Measurements from ENCODE around the gene LRAT.

Gene LRAT

GRCh38 chr4:154714339-154715040 lies 29.3 kb upstream of the LRAT start:
- H3K27ac ChIP-seq (ENCODE audit: low read depth, low read length) = no peak overlapping the region
- H3K4me3 ChIP-seq (ENCODE audit: low read depth, low read length) = no peak overlapping the region
- no peak overlapping the region for H3K9ac ChIP-seq (ENCODE audit: low read length)
- H2BK120ac ChIP-seq (ENCODE audit: insufficient read depth, low read length, poor library complexity) = no peak overlapping the region
- no peak overlapping the region for H4K8ac ChIP-seq (ENCODE audit: low read depth, low read length)
- no peaks in the 10 kb centered on the region for H3K9me3 ChIP-seq (ENCODE audit: insufficient read depth, low read depth, low read length)
- no peak overlapping the region for H3K18ac ChIP-seq (ENCODE audit: low read length)
- no peak for DNase-seq
- no peaks in the 10 kb centered on the region for H3K79me2 ChIP-seq (ENCODE audit: control insufficient read depth, insufficient read depth, low read length, poor library complexity)
- H2AK5ac ChIP-seq (ENCODE audit: low read length) = no peak overlapping the region
- no peaks in the 10 kb centered on the region for H3K4me1 ChIP-seq (ENCODE audit: control insufficient read depth in 1 of 2, insufficient read depth in 2 of 2, low read length in 2 of 2)
- no peak overlapping the region for H4K91ac ChIP-seq (ENCODE audit: low read depth, low read length)
- H3K36me3 ChIP-seq (ENCODE audit: control insufficient read depth in 1 of 2, insufficient read depth in 2 of 2, low read length in 2 of 2) = no peaks in the 10 kb centered on the region
- no CpG with 5 or more reads among the region's 4 CpGs for WGBS (ENCODE audit: extremely low coverage, insufficient coverage, insufficient read length)
- H3K14ac ChIP-seq (ENCODE audit: low read length) = no peak overlapping the region
- H3K4ac ChIP-seq (ENCODE audit: low read depth, low read length) = no peak overlapping the region
- H3K23ac ChIP-seq (ENCODE audit: low read length) = no peak overlapping the region
- H2BK12ac ChIP-seq (ENCODE audit: low read length) = no peak overlapping the region
- H3K27me3 ChIP-seq (ENCODE audit: insufficient read depth, low read length) = no peaks in the 10 kb centered on the region
- H3K4me2 ChIP-seq (ENCODE audit: low read length) = no peak overlapping the region
- H2AFZ ChIP-seq (ENCODE audit: insufficient read depth, low read length, poor library complexity) = no peak overlapping the region
- H3K79me1 ChIP-seq (ENCODE audit: low read length) = no peaks in the 10 kb centered on the region
- H4K12ac ChIP-seq (ENCODE audit: low read depth, low read length) = no peak overlapping the region
- no peak overlapping the region for H2BK5ac ChIP-seq (ENCODE audit: low read depth, low read length, poor library complexity)

GRCh38 chr4:154719087-154719486 lies 24.7 kb upstream of the LRAT start:
- H3K79me2 ChIP-seq (ENCODE audit: control insufficient read depth, insufficient read depth, low read length, poor library complexity) = no peaks in the 10 kb centered on the region
- no CpG with 5 or more reads among the region's 4 CpGs for WGBS (ENCODE audit: extremely low coverage, insufficient coverage, insufficient read length)
- H3K4ac ChIP-seq (ENCODE audit: low read depth, low read length) = no peak overlapping the region
- no peak overlapping the region for H3K18ac ChIP-seq (ENCODE audit: low read length)
- no peaks in the 10 kb centered on the region for H3K9me3 ChIP-seq (ENCODE audit: insufficient read depth, low read depth, low read length)
- no peak overlapping the region for H2BK12ac ChIP-seq (ENCODE audit: low read length)
- H3K4me2 ChIP-seq (ENCODE audit: low read length) = no peak overlapping the region
- H3K23ac ChIP-seq (ENCODE audit: low read length) = no peak overlapping the region
- no peak for DNase-seq
- H3K79me1 ChIP-seq (ENCODE audit: low read length) = no peaks in the 10 kb centered on the region
- H3K27ac ChIP-seq (ENCODE audit: low read depth, low read length) = no peak overlapping the region
- no peak overlapping the region for H2BK5ac ChIP-seq (ENCODE audit: low read depth, low read length, poor library complexity)
- H4K12ac ChIP-seq (ENCODE audit: low read depth, low read length) = no peak overlapping the region
- no peak overlapping the region for H4K8ac ChIP-seq (ENCODE audit: low read depth, low read length)
- no peak overlapping the region for H3K14ac ChIP-seq (ENCODE audit: low read length)
- H2AFZ ChIP-seq (ENCODE audit: insufficient read depth, low read length, poor library complexity) = no peak overlapping the region
- H4K91ac ChIP-seq (ENCODE audit: low read depth, low read length) = no peak overlapping the region
- H3K4me1 ChIP-seq (ENCODE audit: control insufficient read depth in 1 of 2, insufficient read depth in 2 of 2, low read length in 2 of 2) = no peaks in the 10 kb centered on the region
- H2AK5ac ChIP-seq (ENCODE audit: low read length) = no peak overlapping the region
- no peak overlapping the region for H3K9ac ChIP-seq (ENCODE audit: low read length)
- H2BK120ac ChIP-seq (ENCODE audit: insufficient read depth, low read length, poor library complexity) = no peak overlapping the region
- H3K36me3 ChIP-seq (ENCODE audit: control insufficient read depth in 1 of 2, insufficient read depth in 2 of 2, low read length in 2 of 2) = no peaks in the 10 kb centered on the region
- H3K4me3 ChIP-seq (ENCODE audit: low read depth, low read length) = no peak overlapping the region
- H3K27me3 ChIP-seq (ENCODE audit: insufficient read depth, low read length) = no peaks in the 10 kb centered on the region

- Histone ChIP-seq H2AFZ (ENCODE audit: insufficient read depth, low read length, poor library complexity) (no peak overlapping the region), H2BK12ac (ENCODE audit: low read length) (no peak overlapping the region), H2AK5ac (ENCODE audit: low read length) (no peak overlapping the region), H3K14ac (ENCODE audit: low read length) (no peak overlapping the region), H3K23ac (ENCODE audit: low read length) (no peak overlapping the region), H3K27me3 (ENCODE audit: insufficient read depth, low read length) (no peaks in the 10 kb centered on the region), H2BK120ac (ENCODE audit: insufficient read depth, low read length, poor library complexity) (no peak overlapping the region), H3K4me2 (ENCODE audit: low read length) (no peak overlapping the region), H4K91ac (ENCODE audit: low read depth, low read length) (no peak overlapping the region), H3K9ac (ENCODE audit: low read length) (no peak overlapping the region), H3K18ac (ENCODE audit: low read length) (no peak overlapping the region), H3K9me3 (ENCODE audit: insufficient read depth, low read depth, low read length) (no peaks in the 10 kb centered on the region), H3K4me1 (ENCODE audit: control insufficient read depth in 1 of 2, insufficient read depth in 2 of 2, low read length in 2 of 2) (no peaks in the 10 kb centered on the region), H3K79me1 (ENCODE audit: low read length) (no peaks in the 10 kb centered on the region), H3K36me3 (ENCODE audit: control insufficient read depth in 1 of 2, insufficient read depth in 2 of 2, low read length in 2 of 2) (no peaks in the 10 kb centered on the region), H4K8ac (ENCODE audit: low read depth, low read length) (no peak overlapping the region), H3K4me3 (ENCODE audit: low read depth, low read length) (no peak overlapping the region), H3K27ac (ENCODE audit: low read depth, low read length) (no peak overlapping the region), H3K4ac (ENCODE audit: low read depth, low read length) (no peak overlapping the region), H3K79me2 (ENCODE audit: control insufficient read depth, insufficient read depth, low read length, poor library complexity) (no peaks in the 10 kb centered on the region), H2BK5ac (ENCODE audit: low read depth, low read length, poor library complexity) (no peak overlapping the region), H4K12ac (ENCODE audit: low read depth, low read length) (no peak overlapping the region)
- peak in 1 of 2 donors; percentile 7 for DNase-seq
- no CpG with 5 or more reads among the region's 2 CpGs for WGBS (ENCODE audit: extremely low coverage, insufficient coverage, insufficient read length)
Observed at GRCh38 chr4:154720123-154720522, 23.7 kb upstream of the LRAT start.

- H3K36me3 ChIP-seq (ENCODE audit: control insufficient read depth in 1 of 2, insufficient read depth in 2 of 2, low read length in 2 of 2) = no peaks in the 10 kb centered on the region
- no peak overlapping the region for H3K4me2 ChIP-seq (ENCODE audit: low read length)
- no peak overlapping the region for H2BK5ac ChIP-seq (ENCODE audit: low read depth, low read length, poor library complexity)
- no peaks in the 10 kb centered on the region for H3K4me1 ChIP-seq (ENCODE audit: control insufficient read depth in 1 of 2, insufficient read depth in 2 of 2, low read length in 2 of 2)
- no peak overlapping the region for H3K4me3 ChIP-seq (ENCODE audit: low read depth, low read length)
- no peak overlapping the region for H2AFZ ChIP-seq (ENCODE audit: insufficient read depth, low read length, poor library complexity)
- no peak overlapping the region for H3K14ac ChIP-seq (ENCODE audit: low read length)
- no peak overlapping the region for H3K9ac ChIP-seq (ENCODE audit: low read length)
- no peak overlapping the region for H2BK12ac ChIP-seq (ENCODE audit: low read length)
- H3K18ac ChIP-seq (ENCODE audit: low read length) = no peak overlapping the region
- no peak overlapping the region for H2AK5ac ChIP-seq (ENCODE audit: low read length)
- no peak overlapping the region for H2BK120ac ChIP-seq (ENCODE audit: insufficient read depth, low read length, poor library complexity)
- H3K79me2 ChIP-seq (ENCODE audit: control insufficient read depth, insufficient read depth, low read length, poor library complexity) = no peaks in the 10 kb centered on the region
- H4K8ac ChIP-seq (ENCODE audit: low read depth, low read length) = no peak overlapping the region
- H4K91ac ChIP-seq (ENCODE audit: low read depth, low read length) = no peak overlapping the region
- no peaks in the 10 kb centered on the region for H3K79me1 ChIP-seq (ENCODE audit: low read length)
- no peaks in the 10 kb centered on the region for H3K9me3 ChIP-seq (ENCODE audit: insufficient read depth, low read depth, low read length)
- no peak overlapping the region for H4K12ac ChIP-seq (ENCODE audit: low read depth, low read length)
- no peak overlapping the region for H3K4ac ChIP-seq (ENCODE audit: low read depth, low read length)
- peak; percentile 30 to 64 for DNase-seq
- H3K27ac ChIP-seq (ENCODE audit: low read depth, low read length) = no peak overlapping the region
- H3K27me3 ChIP-seq (ENCODE audit: insufficient read depth, low read length) = no peaks in the 10 kb centered on the region
- H3K23ac ChIP-seq (ENCODE audit: low read length) = no peak overlapping the region
- WGBS (ENCODE audit: extremely low coverage, insufficient coverage, insufficient read length) = no CpG with 5 or more reads among the region's 3 CpGs
Observed at GRCh38 chr4:154720618-154721267, 23.1 kb upstream of the LRAT start.

Data from trophoblast cell (in vitro differentiated cells and primary cell).